Fibroblast of pulmonary artery (primary cell): ENCODE results near the gene RECQL5.

Experiments used
- DNase-seq: peaks from one replicate; pipeline ENCODE4 v3.0.0-alpha.2; 2010; ENCODE audit warnings: low read depth
- H3K4me3 ChIP-seq: replicated peaks from 2 replicates; pipeline ENCODE4 v1.5.1; 2011; ENCODE audit warnings: low read depth, mild to moderate bottlenecking, control low read depth, low read length, moderate library complexity
- TF ChIP-seq, protein P1 (sequence below): IDR thresholded peaks from 2 replicates; pipeline ENCODE4 v1.5.1; 2011; ENCODE audit warnings: mild to moderate bottlenecking, control low read depth, low read length, inconsistent platforms; ENCODE audit errors: missing control alignments

RECQL5 gene

GRCh38 chr17:75614006-75614405, 52.9 kb downstream of the RECQL5 start:
- H3K4me3 ChIP-seq = no peak overlapping the region
- DNase-seq = no peak

GRCh38 chr17:75612906-75613626, 53.9 kb downstream of the RECQL5 start:
- TF ChIP-seq, protein P1, sequence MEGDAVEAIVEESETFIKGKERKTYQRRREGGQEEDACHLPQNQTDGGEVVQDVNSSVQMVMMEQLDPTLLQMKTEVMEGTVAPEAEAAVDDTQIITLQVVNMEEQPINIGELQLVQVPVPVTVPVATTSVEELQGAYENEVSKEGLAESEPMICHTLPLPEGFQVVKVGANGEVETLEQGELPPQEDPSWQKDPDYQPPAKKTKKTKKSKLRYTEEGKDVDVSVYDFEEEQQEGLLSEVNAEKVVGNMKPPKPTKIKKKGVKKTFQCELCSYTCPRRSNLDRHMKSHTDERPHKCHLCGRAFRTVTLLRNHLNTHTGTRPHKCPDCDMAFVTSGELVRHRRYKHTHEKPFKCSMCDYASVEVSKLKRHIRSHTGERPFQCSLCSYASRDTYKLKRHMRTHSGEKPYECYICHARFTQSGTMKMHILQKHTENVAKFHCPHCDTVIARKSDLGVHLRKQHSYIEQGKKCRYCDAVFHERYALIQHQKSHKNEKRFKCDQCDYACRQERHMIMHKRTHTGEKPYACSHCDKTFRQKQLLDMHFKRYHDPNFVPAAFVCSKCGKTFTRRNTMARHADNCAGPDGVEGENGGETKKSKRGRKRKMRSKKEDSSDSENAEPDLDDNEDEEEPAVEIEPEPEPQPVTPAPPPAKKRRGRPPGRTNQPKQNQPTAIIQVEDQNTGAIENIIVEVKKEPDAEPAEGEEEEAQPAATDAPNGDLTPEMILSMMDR = no peak
- no peak for DNase-seq
- no peak overlapping the region for H3K4me3 ChIP-seq

More at GRCh38 chr17:75614006-75614405, 52.9 kb downstream of the RECQL5 start:
- TF ChIP-seq, protein P1 = no peak

DNA sequence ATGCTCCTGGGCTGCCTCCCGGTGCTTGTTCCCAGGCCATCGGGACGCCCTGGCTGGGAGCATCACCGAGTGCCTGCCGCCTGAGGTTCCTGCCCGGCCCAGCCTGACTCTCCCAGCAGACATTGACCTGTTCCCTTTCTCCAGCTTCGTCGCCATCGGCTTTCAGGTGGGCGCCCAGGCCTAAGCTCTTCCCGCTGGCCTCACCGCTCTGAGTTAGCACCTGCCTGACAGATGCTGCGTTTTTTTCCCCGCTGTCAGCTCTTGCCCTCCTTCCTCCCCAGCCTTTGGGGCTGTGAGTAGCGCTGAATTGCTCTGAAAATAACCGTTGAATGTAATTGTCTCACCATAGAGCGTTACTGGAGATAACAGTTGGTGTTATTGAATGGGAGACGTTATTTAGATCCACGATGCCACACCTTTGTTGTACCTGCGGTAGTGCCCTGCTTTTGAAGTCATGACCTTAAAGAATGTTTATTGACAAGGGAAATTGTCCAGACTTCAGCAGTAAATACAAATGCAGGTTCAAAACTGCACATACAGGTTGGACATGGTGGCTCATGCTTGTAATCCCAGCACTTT, 55.0 kb downstream of the RECQL5 start:
- DNase-seq = no peak
- TF ChIP-seq, protein P1 = no peak
- no peak overlapping the region for H3K4me3 ChIP-seq

GRCh38 chr17:75610103-75610984, 56.6 kb downstream of the RECQL5 start:
- H3K4me3 ChIP-seq = no peak overlapping the region
- DNase-seq = no peak
- TF ChIP-seq, protein P1 = no peak

DNA sequence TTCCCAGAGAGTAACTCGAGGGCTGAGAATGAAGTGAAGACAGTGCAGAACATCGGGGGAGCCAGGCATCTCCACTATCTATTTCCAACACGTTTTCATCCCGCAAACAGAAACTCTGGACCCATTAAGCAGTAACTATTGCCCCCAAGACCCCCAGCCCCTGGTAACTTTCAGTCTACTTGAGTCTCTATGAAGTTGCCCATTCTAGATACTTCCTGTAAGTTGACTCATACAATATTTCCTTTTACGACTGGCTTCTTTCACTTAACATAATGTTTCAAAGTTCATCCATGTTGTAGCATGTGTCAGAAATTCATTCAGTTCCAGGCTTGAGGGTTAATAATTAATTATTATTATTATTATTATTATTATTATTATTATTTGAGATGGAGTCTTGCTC, 59.9 kb downstream of the RECQL5 start:
- no peak for DNase-seq
- TF ChIP-seq, protein P1 = no peak
- no peak overlapping the region for H3K4me3 ChIP-seq

DNA sequence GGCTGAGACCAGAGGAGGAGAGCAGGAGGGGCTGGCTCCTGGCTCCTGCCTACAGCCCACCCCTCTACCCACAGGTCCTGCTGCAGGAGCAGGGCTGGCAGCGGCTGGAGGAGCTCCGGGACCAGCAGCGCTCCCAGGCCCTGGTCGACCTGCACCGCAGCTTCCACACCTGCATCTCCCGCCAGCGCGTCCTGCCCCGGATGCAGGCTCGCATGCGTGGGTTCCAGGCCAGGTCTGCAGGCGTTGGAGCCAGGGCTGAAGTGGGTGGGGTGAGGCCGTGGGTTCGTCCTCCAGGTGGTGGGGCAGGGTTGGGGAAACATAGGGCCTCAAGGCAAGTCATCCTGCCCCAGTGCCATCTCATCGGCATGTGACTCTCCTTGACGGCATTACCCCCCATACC, 61.2 kb downstream of the RECQL5 start:
- TF ChIP-seq, protein P1 = no peak
- H3K4me3 ChIP-seq = no peak overlapping the region
- DNase-seq = no peak
